K562 (cell line): ENCODE results near the gene MEOX1.

Experiments used
- HMG20A ChIP-seq: fragments of 450-650 bp; formaldehyde crosslinking; conservative IDR thresholded peaks from 2 replicates; pipeline ENCODE4 v1.4.0; 2020; ENCODE audit warnings: mild to moderate bottlenecking, mixed read lengths
- SP1 ChIP-seq: sonication (generic); formaldehyde crosslinking; IDR thresholded peaks from 2 replicates; pipeline ENCODE4 v1.8.1; 2022; ENCODE audit warnings: mild to moderate bottlenecking, missing genetic modification reagents
- ZNF121 ChIP-seq: sonication (generic); formaldehyde crosslinking; conservative IDR thresholded peaks from 2 replicates; pipeline ENCODE4 v1.8.0; 2022; ENCODE audit warnings: missing genetic modification reagents

- TF ChIP-seq HMG20A (CRISPR knock-in tag) (no peak), ZNF121 (CRISPR knock-in tag) (no peak), SP1 (no peak)
Measured at GRCh38 chr17:43601280-43602039, 60.3 kb downstream of the MEOX1 start.
